GM04504 (cell line): ENCODE measurements around the gene SRMS.
A peak's percentile ranks its signal among the peaks of the same experiment; 100 is the strongest.

Source experiments
- DNase-seq: peaks from one replicate; pipeline ENCODE4 v3.0.0-alpha.2; 2012; ENCODE audit warnings: low read depth

SRMS gene

DNA sequence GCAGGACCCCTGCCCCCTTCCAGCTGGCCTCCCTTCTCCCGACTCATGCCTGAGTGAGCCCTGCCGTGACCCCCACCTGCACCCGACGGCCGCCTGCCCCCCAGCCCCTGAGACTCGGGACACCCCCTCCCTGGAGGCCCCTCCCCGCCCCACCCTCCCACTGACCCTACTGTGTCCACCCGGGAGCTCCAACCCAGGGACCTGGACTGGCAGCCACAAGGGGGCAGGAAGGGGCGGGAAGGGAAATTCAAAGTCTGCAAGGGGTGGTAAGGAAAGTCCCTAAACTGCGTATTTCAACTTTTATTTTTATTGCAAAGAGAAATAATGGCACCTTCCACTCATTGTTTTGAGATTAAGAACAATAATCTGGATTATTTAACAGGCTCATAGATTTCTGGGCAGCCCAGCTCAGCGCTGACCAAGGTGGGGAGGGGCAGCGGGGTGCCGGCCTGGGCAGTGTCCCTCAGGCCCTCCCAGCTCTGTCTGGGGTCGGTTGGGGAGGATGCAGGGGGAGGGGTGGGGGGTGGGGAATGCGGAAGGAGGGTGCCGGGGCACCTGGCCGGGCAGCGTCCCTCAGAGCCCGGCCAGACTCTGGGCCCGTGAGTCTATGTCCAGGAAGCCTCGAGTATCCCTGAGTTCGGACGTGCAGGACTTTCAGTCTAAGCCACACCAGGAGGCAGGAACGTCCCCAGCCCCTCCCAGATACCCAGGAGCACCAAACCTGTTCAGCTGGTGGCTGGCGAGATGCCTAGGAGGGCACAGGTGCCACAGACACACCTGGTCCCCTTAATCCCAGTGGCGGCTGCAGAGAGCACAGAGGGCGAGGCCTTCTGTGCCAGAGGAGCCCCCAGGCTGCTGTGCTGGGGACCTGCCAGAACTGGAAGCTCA, 9.1 kb downstream of the SRMS start:
- DNase-seq = no peak

DNA sequence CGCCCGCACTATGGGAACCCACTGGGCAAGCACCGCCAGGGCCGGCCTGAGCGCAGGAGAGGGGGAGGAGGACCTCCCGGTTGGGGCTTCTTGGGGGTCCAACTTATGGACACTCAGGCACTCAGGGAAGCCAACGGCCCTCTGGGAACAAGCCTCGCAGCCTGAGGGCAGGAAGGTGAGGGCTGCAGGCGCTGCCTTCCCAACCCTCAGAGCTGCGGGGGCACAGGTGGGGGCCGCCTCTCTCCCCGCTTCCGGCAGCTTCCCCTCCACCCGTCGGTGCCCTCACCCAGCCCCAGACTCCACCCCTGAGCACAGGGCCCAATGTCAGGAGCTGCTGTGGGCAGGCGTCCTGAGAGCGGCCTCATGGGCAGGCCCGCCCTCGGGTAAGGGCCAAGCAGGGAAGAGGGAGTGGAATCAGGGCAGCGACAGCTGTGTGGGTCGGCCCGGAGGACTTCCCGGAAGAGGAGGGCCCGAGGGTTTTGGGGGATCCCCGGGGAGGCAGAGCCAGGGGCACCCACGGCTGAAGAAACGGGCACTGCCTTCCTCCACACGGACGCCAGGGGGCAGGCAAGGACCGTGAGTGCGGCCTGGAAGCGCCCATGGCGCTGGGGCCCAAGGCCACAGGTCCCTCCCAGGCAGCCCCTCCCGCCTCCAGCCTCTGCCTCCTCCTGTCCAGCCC, 9.9 kb downstream of the SRMS start:
- peak; percentile 82 for DNase-seq

DNA sequence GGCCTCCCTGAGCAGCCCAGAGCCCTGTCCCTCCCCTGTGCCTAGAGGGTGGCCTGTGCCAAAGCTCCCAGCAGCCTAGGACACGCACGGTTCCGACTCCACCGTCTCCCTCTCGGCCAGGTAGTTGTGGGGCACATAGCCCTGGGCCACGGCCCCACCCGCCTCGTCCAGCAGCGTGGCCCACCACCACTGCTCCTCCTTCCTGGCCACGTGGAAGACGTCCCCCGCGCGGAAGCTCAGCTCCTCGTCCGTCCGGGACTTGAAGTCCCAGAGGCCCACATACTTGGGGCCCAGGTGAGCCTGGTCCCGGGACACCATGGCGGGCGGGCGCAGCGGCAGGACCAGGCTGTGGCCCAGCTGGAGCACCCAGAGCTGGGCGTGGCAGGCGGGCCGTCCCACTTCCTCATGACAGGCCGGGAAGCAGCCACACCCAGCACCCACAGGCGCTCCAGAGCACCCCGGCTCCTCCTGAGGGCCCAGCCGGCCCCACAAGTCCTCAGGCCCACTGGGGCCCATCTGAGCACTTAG, 10.5 kb downstream of the SRMS start, which contains the start of gene PTK6:
PTK6 (minus strand) TSS at position 380 of the 528 bp plus-strand sequence; CDS start at position 318, 62 bp downstream.
- no peak for DNase-seq

DNA sequence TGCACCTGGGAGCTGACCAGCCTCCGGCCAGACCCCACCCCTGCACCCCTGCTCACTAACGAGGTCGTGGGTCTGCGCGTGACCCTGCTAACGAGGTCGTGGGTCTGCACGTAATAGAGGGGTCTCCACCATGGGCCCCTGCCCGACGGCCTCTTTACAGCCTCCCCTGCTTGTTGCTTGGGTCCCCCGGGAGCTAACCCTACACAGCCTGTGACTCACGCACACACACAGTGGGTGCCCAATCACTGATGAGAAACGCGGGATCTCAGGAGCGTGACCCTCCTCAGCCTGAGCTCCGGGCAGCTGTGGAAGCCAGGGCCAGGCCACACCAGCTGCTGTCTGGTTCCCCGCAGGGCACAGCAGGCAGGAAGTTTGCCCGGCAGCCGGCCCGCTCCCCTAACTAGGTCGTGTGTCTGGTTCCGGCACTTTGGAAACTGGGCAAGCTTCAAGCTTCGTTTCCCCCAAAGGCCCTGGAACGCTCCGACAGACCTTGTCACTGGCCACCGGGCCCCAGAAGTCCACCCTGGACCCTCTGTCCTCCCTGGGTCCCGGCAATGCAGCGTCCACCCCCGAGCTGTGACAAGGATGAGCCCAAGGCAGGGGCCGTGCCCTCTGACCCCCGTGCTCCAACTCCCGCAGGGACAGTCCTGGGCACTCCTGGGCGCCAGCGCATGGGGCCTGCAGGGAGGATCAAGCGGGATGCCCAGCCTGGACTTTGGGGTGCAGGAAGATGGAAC, 11.1 kb downstream of the SRMS start:
- DNase-seq = peak; percentile 24

DNA sequence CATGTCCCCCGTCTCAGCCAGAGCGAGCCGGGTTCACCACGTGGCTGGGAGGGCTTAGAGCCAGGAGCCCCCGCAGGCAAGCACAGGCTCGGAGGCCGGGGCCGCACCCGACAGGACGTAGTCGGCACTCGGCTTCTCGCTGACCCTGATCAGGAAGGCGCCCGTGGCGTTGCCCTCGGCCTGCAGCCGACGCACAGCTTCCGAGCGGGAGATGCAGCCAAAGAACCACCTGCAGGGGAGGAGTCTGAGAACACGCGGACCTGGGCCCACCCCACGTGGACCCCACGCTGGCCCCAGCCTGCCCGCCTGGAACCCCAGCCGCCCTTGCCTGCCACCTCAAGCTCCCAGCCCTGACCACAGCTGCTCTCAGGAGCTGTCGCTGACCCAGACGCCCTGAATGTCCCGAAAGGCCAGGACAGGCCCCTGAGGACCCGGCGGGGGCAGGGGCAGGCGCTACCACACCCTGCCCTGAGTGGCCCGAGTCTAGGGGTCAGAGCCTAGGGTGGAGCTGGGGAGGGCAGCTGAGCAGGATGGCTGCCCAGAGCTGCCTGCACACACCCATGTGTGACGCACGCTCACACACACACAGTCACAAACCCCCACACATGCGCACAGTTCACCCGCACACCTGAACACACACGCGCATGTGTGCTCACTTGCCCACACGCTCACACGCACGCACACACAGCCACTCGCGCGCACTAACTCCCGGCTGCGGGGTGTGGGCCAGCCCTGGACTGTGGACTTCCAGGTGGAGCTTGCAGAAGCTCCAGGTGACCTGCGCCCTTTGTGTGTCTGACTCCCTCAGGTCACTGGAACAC, 12.5 kb downstream of the SRMS start:
- no peak for DNase-seq

DNA sequence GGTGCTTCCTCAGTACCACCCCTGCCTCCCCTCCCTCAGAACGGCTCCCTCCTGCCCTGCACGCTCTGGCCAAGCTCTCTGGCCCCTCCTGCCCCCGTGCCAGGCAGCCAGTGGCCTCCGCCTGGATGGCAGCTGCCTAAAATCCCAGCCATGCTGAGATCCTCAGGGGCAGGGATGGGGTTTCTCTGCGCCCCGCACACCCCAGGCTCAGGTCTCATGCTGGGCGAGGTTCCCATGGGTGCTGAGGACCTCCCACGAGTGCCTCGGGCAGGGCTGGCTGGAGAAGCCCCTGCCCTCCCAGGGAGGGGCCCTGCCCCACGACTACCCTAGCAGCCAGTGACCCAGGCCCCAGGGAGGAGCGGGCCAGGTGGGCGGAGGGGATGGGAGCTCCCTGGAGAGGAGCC, 13.1 kb downstream of the SRMS start:
- no peak for DNase-seq

DNA sequence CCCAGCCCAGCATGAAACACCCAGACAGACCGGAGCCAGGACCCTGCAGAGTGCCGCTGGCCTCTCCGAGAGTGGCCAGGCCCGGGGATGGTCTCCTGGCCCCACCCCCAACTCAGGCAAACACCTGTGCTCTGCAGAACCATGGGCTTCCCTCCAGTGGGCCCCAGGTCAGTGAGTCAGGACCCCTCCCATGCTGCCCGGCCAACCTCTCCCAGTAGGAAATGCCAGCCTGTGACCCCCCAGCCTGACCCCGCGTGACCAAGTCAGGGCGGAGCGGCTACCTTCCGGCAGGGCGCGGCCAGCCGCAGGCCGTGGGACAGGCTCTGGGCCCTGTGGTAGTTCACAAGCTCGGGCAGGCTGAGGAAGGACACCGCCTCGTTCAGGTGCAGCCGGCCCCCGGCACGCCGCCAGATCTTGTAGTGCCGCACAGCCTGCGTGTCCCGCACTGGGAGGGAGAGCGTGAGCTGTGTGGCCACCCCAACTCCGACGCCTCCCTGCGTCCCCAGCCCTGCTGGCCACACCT, 13.6 kb downstream of the SRMS start:
- DNase-seq = no peak

DNA sequence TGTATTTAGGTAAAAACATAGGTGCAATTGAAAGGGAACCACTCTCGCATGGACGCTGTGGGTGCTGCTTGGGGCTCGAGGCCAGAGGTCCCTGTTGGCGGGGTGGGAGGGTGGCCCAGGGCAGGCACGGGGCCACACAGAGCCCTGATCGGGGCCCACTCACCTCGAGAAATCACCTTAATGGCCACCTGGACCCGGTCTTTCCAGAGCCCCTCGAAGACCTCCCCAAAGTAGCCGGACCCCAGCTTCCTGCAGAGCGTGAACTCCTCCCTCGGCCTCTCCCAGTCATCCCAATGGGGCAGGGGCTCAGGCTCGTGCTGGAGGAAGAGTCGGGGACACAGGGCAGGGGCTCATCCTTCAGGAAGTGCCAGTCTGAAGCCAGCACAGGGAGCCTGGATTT, 14.2 kb downstream of the SRMS start:
- no peak for DNase-seq

DNA sequence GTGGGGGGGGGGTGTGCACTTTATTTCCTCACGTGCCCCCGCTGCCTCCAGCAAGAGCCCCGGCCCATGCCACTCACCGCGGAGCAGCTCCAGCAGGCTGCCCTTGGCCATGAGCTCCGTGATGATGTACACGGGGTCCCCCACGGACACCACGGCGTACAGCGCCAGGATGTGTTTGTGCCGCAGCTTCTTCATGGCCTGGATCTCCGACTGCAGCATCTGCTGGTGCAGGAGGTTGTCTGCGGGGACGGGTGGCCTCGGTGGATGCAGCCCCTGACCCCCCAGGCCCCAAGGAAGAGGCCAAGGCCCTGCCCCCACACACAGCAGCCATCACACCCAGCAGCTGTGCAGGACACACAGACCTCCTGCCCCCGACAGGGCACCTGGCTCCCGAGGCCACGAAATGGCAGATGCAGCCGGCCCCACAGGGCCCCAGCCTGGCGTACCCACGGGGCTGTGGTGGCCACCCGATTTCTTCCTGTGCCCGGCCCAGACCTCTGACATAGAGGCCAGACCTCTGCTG, 15.0 kb downstream of the SRMS start:
- no peak for DNase-seq

DNA sequence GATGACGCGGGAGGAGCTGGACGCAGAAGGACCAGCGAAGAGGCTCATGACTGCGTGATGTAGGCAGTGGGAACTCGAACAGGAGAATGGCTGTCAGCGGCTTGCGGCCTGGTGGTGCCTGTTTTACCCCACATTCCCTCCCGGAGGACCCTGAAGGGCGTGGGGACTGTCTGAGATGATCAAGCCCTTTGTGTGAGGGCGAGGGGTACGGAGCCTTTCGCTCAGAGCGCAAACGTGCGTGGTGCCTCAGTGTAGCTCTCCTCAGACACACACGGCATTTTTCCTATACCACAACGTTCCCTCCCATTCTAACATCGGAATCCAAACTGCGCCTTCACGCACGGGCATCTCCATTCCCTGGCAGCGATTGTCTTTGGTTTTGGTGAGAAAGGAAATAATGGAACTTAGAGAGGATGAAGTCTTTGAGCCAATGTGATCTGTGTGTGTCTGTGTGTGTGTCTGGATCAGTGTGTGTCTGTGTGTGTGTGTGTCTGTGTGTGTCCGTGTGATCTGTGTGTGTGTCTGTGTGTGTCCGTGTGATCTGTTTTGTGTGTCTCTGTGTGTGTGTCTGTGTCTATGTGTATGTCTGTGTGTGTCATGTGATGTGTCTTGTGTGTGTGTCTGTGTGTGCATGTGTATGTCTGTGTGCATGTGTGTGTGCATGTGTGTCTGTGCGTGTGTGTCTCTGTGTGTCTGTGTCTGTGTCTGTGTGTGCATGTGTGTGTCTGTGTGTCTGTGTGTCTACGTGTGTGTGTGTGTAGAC, 15.7 kb downstream of the SRMS start:
- no peak for DNase-seq

DNA sequence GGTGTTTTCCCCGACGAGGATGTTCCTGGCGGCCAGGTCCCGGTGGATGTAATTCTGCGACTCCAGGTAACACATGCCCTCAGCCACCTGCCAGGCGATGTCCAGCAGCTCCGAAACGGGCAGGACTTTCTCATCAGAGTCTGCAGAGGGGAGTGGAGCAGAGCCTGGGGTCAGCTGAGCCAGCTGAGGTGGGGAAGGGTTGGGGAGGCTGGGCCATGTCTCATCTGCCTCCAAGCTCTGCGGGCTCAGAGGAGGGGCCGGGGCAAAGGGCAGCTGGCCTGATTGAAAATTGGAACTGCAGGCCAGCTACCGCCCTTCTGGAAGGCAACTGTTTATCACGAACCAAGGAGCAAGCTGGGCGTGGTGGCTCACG, 16.8 kb downstream of the SRMS start:
- DNase-seq = no peak

DNA sequence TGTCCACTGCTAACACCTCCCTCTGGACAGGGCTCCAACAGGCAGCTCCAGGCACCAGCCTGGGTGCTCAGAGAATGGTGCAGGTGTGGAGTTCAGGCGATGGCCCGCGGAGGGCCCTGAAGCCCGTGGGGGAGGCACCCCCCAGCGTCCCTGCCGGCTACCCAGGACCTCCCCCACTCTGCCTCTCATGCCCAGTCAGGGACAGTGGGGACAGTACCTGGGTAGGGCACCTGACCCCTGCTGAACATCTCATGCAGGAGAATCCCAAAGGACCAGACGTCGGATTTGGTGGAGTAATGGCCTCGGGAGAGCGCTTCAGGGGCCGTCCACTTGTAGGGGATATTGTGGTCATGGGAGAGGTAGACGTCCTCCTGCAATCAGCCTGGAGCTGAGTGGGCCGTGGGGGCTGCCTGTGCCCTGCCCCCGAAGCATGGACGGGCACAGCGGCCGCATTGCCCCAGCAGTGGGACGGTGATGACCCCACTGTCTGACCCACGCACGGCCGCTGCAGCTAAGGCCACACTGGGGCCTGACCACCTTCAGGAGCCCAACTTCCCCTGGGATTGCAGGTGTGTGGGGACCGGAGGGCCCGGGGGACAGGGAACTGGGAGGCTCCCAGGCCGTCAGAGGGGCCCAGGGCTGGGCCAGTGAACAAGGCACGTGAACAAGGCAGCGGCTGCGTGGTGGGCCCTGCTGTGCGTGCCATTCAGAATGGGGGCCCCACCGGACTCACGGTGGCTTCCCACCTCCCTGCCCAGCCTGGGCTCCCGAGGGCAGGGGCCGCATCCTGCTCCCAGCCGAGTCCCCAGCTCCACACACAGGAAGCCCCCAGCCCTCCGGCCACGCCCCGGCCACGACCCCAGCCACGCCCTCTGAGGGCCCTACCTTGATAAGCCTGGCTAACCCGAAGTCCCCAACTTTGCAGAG, 17.4 kb downstream of the SRMS start:
- no peak for DNase-seq

DNA sequence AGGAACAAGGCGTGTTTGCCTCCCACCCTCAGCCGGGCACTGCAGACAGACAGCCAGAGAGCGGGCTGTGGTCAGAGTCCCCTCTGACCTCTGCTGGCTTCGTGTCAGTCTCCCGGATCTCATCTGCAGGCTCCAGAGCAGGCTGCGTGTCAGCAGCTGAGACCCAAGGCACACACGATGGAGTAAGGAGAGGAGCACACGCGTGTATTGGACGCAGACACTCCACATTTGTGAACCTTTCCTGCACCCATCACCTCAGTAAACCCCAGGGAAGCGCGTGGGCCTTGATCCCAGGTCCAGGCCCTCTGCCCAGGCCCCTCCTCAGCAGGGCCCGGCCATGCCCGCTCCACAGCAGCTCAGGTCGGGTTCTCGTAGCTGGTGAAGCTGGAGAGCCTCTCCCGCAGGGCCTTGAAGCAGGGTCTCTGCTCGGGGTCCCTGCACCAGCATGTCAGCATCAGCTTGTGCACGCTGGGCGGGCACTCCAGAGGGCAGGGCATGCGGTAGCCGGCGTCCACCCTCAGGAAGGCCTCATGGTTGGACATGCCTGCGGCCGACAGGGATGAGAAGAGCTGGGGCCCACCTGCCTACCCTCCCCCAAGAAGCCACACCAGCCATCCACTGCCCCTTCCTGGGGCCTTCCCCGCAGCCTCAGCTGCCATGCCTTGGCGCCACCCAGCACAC, 18.2 kb downstream of the SRMS start:
- DNase-seq = no peak

DNA sequence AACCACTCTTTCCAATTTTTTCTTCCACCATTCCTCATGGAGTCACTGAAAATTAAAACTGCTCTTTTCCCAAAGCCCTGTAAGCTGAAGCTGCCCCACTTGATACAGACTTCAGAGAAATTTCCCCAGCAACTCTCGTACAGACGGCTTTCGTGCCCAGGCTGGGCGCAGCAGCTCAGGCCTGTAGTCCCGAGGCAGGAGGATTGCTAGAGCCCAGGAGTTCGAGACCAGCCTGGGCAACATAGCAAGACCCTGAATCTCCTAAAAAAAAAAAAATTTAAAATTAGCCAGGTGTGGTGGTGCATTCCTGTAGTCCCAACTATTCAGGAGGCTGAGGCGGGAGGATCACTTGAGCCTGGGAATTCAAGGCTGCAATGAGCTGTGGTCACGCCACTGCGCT, 20.4 kb downstream of the SRMS start:
- no peak for DNase-seq

DNA sequence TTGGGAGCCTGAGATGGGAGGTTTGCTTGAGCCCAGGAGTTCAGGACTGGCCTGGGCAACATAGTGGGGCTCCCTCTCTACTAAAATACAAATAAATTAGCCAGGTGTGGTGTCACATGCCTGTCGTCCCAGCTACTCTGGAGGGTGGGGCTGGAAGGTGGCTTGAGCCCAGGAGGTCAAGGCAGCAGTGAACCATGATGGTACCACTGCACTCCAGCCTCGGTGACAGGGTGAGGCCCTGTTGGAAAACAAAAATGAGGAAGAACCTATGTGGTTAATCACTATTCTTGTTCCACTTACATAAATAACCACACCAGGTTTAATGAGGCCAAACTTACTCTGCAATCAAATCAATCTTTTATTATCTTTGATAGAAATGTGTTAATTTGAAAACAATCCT, 21.6 kb downstream of the SRMS start:
- DNase-seq = no peak

DNA sequence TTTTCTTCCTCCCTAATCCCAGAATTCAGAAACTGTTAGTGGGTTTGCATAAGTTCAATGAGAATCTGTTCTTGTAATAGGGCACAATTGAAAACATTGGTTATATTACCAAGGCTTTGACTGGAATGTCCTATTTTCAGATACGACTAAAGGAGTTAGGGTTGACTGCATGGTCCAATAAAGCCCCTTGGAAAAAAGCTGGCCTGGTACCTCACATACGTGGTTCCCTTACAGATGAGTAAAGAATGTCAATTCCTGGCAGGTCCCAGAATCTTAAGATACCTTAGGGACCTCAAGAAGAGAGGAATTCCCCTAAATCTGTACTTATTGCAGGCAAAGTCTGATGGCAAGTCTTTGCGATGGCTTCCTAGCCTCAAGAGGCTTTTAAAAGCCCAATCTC, 22.4 kb downstream of the SRMS start:
- no peak for DNase-seq

DNA sequence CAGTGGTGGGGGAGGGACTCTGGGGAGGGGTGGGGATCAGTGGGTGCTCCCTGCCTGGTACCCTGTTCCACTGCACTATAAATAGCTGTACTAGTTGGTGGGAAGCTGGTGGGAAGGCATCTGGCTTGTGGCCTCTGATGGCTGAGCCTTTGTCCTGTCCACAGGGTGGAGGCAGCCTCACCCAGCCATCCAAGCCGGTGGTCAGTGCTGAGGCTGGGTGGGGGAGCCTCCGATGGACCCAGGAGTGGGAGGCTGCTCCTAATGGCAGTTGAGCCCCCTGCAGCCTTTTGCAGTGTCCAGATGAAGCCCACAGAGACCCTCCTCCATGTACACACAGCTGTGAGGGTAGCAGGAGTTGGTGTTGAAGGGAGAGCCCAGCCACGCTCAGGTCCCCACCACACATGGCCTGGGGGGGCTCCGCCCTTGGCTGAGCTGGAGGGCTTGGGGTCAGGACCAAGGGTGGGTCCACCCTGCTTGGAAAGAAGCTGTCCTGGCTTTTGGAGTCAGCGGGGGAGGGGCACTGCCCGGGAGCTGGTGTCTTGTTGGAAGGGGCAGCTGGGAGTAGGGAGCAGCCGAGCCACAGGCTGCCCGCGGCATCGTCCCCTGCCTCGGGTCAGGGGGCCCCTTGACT, 24.5 kb downstream of the SRMS start:
- DNase-seq = no peak
